Left renal cortex interstitium (tissue), 4 donors: ENCODE results near the gene CCDC78. TPM values are rescaled to one million over a fixed set of nuclear protein-coding genes. Genes with fewer than 3 reads are reported as not detected.
"Not testable (repeated sequence)": the region's sequence is repeated elsewhere in the genome, so short reads cannot be mapped to it uniquely, and the experiment has no call there.

ENCODE experiments used
- DNase-seq, 4 donors: peaks; one replicate each; pipeline ENCODE4 v3.0.0-alpha.2; 2013; ENCODE audit warnings: low read depth in 4 of 4, low spot score in 2 of 4, missing footprints in 1 of 4
- polyA plus RNA-seq, 4 donors: library from polyadenylated mRNA; unstranded; fragments of 120-200 nt; gene quantifications; one replicate each; pipeline ENCODE4 v1.2.1, GENCODE V29; 2013; ENCODE audit not compliant: insufficient read length in 4 of 4

CCDC78 gene
- polyA plus RNA-seq, 4 donors, result 1.1 to 4.3 (median 3.4) TPM

- peak in 1 of 4 donors; percentile 76 for DNase-seq
Observed at GRCh38 chr16:714558-715476, 11.4 kb downstream of the CCDC78 start, which contains the start of gene METRN. Gene METRN, plus strand, starts transcription at chr16:715118. Its CDS starts 172 bp downstream, at chr16:715290.

- DNase-seq, result no peak
Observed at GRCh38 chr16:714079-714478, 12.2 kb downstream of the CCDC78 start.

GRCh38 chr16:712740-713250 lies 13.4 kb downstream of the CCDC78 start:
- not testable (repeated sequence) for DNase-seq

- no peak for DNase-seq
Observed at GRCh38 chr16:711548-712320, 14.5 kb downstream of the CCDC78 start.

GRCh38 chr16:711084-711483 lies 15.2 kb downstream of the CCDC78 start:
- DNase-seq, result no peak

GRCh38 chr16:710500-711075 lies 15.7 kb downstream of the CCDC78 start:
- no peak for DNase-seq

GRCh38 chr16:709566-710499 lies 16.4 kb downstream of the CCDC78 start:
- DNase-seq, result no peak

- no peak for DNase-seq
Observed at GRCh38 chr16:708959-709358, 17.3 kb downstream of the CCDC78 start.

GRCh38 chr16:708019-708418 lies 18.2 kb downstream of the CCDC78 start:
- no peak for DNase-seq

- DNase-seq, result no peak
Observed at GRCh38 chr16:707062-707538, 19.1 kb downstream of the CCDC78 start.

- DNase-seq, result no peak
Observed at GRCh38 chr16:706189-707061, 19.8 kb downstream of the CCDC78 start.

GRCh38 chr16:705431-706188 lies 20.6 kb downstream of the CCDC78 start, which contains the start of gene FBXL16:
Gene FBXL16, minus strand, starts transcription at chr16:705801. Its CDS starts 8,396 bp downstream, at chr16:697405.
- no peak for DNase-seq

- DNase-seq, result no peak
Observed at GRCh38 chr16:704552-705380, 21.5 kb downstream of the CCDC78 start.

GRCh38 chr16:704047-704446 lies 22.2 kb downstream of the CCDC78 start:
- no peak for DNase-seq

GRCh38 chr16:703406-703805 lies 22.8 kb downstream of the CCDC78 start:
- no peak for DNase-seq

GRCh38 chr16:702341-702740 lies 23.9 kb downstream of the CCDC78 start:
- no peak for DNase-seq
